Renal pelvis (tissue), 4 donors: ENCODE measurements around the gene RPGRIP1L. TPM values are rescaled to one million over a fixed set of nuclear protein-coding genes. Genes with fewer than 3 reads are reported as not detected.

Experiments
- DNase-seq: peaks from one replicate; pipeline ENCODE4 v3.0.0-alpha.2; 2013
- polyA plus RNA-seq, 3 donors: library from polyadenylated mRNA; unstranded; fragments of 120-200 nt; gene quantifications; one replicate each; pipeline ENCODE4 v1.2.1, GENCODE V29; 2013; ENCODE audit not compliant: insufficient read length in 3 of 3

RPGRIP1L gene
- polyA plus RNA-seq, 3 donors, result 14.4 to 20.5 (median 18.9) TPM

- DNase-seq, result no peak
Observed at GRCh38 chr16:53666786-53667415, 36.8 kb downstream of the RPGRIP1L start.

DNA sequence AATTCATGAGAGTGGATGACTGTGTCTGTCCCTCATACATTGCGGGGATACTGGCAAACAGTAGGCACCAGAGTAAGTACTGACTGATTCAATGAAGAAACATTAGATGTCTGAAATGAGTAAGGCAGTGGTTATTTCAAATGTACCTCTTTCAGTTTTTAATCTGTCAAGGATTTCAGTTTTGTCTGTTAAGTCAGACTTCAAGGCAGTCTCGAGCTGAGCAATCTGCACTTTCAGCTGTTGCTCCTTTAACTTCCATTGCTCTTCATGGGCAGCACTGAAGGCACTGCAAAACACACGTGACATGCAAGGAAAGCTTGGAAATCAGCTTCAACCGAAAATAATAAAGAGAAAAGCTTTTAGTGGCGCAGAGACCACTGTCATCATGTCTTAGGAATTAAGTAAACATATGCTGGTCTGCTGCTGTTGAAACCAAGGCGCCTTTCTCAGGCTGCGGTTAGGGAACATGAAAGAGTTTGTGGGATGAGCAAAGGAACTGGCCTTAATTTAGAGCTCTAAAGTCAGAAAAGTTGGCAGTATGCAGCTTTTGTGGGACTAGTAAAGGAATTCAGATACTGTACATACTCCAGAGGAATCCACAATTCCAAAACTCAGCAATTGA is 38.8 kb downstream of the RPGRIP1L start:
- no peak for DNase-seq

GRCh38 chr16:53662072-53662471 is 41.6 kb downstream of the RPGRIP1L start:
- DNase-seq, result no peak

DNA sequence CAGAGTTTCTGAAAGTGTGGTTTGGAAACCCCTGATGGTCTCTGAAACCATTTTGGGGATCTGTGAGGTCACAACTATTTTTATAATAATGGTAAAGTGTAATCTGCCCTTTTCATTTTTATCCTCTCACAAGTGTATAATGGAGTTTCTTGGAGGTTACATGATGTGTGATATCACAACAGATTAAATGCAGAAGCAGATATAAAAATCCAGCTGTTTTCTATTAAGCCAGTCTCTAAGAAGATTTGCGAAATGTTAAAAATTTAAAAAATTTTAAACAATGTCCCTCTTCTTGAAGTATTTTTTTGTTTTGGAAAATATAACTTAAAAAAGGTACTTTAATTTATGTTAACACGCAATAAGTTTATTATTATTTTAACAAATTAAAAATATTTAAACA is 48.7 kb downstream of the RPGRIP1L start:
- DNase-seq, result no peak

GRCh38 chr16:53651357-53651756 is 52.3 kb downstream of the RPGRIP1L start:
- no peak for DNase-seq

DNA sequence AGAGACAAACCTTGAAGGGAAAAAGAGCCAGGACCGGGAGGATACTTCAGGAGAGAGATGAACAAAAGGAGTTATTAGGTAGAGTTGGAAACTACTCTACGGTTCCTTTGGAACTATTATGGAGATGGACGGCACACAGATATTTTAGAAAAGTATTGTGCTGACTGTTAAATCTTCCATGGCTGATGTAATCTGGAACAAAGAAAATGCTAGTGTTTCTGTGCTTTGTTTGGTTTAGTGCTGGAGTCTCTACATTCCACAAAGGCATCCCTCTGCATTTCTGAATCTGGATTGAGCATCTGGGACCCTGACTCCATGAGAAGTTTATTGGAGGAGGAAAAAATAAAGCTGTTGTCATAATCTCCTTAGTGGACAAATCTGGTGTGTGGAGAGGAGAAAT is 57.2 kb downstream of the RPGRIP1L start:
- DNase-seq, result no peak

DNA sequence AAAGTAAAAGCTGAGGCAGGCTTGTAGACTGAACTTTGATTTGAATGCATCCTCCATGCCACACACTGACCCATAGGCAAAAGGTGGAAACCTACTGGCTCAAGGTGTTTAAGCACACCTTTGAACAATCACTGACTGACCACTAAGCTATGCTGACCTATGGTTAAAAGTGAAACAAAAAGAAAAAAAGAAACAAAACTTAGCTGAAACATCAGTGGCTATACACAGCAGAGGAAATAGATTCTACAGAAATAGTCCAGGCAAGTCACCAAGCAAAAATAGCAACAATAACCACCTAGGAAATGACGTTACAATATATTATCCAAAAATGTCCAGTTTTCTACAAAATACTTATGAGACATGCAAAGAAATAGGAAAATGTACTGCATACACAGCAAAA is 60.2 kb downstream of the RPGRIP1L start:
- DNase-seq, result no peak

DNA sequence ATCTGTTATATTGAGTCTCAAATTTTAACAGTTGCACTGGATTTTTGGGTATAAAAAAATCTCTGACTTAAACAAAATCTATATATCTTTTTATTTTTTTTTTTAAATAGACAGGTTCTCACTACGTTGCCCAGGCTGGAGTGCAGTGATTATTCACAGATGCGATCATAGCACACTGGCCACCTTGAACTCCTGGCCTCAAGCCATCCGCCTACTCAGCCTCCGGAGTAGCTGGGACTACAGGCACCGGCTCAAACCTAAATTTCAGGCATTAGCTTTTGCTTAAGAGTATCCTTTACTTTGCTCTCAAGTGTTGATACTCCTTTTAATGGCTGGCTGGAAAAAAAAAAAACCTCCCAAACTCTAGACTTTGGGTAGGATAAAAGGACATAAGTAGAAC is 61.6 kb downstream of the RPGRIP1L start:
- no peak for DNase-seq

DNA sequence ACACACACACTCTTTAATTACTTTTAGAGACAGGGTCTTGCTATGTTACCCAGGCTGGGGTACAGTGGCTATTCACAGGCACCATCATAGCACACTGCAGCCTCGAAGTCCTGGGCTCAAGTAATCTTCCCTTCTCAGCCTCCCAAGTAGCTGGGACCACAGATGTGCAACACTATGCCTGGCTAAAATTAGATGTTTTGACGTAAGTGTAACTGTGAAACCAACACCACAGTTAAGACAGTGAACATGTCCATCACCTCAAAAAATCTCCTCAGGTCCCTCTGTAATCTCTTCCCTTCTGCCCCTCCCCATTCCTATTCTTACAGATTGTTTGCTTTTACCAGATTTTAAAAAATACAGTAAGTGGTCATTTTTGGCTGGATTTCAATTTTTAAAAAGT is 66.7 kb downstream of the RPGRIP1L start:
- no peak for DNase-seq

DNA sequence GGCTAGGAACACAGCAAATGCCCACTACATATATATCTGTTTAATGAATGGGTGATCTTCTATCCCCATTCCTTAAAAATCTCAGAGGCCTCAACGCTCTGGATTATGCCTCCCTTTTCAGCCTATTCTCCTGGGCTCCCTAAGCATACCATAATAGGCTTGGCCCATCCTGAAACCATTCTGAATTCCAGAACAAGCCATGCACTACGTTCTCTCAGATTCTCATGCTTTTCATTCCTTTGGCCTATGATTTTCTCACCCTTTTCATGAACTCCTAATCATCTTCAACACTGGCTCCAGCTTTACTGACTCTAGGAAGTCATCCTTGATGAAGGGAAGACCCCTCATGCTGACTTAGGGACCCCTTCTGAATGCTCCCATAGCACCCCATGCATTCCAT is 71.1 kb downstream of the RPGRIP1L start:
- DNase-seq, result no peak

GRCh38 chr16:53631236-53632025 is 72.2 kb downstream of the RPGRIP1L start:
- DNase-seq, result no peak

- no peak for DNase-seq
Observed at GRCh38 chr16:53629607-53630312, 73.9 kb downstream of the RPGRIP1L start.

GRCh38 chr16:53629151-53629550 is 74.5 kb downstream of the RPGRIP1L start:
- no peak for DNase-seq

- DNase-seq, result no peak
Observed at GRCh38 chr16:53626811-53627210, 76.8 kb downstream of the RPGRIP1L start.

GRCh38 chr16:53626161-53626560 is 77.5 kb downstream of the RPGRIP1L start:
- no peak for DNase-seq

- DNase-seq, result no peak
Observed at GRCh38 chr16:53625221-53625620, 78.4 kb downstream of the RPGRIP1L start.

DNA sequence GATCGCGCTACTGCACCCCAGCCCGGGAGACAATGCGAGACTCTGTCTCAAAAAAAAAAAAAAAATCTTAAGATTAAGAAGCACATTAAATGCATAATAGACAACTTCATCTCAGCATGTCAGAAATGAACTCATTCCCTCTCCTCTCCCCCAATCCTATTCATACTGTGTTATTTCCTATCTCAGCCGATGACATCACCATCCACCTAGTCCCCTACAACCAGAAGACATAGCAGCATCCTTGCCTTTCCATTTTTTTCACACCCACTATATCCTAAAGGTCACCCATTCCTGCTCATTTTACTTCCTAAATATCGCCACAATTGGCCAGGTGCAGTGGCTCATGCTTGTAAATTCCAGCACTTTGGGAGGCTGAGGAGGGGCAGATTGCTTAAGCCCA is 81.3 kb downstream of the RPGRIP1L start:
- DNase-seq, result no peak

DNA sequence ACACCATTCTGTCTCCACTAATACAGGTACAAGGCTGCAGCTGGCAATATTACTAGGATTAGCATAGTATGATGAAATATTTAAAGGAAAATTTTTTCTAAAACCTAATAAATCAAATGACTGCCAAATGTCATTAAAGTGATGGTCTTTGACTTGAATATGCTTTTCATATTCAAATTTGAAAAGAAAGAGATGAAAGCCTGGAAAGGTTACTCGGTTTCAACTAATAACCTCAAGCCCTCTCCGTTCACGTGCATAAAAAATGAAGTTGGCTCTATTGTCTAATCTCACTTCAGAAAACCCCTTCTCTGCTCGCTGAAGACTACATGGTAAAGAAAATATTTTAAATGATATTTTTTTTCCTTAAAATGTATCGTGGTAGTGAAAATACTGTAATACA is 83.2 kb downstream of the RPGRIP1L start:
- no peak for DNase-seq

- no peak for DNase-seq
Observed at GRCh38 chr16:53619235-53619634, 84.4 kb downstream of the RPGRIP1L start.

GRCh38 chr16:53614346-53614745 is 89.3 kb downstream of the RPGRIP1L start:
- DNase-seq, result no peak

- no peak for DNase-seq
Observed at GRCh38 chr16:53612003-53612402, 91.7 kb downstream of the RPGRIP1L start.

GRCh38 chr16:53611179-53611696 is 92.4 kb downstream of the RPGRIP1L start:
- peak; percentile 77 for DNase-seq
